GM21367 (cell line): Measurements from ENCODE around the gene SOBP.

Experiments used
- ATAC-seq: cut with Tn5 transposase; IDR thresholded peaks from one replicate; pipeline ENCODE4 v1.9.1; 2021; ENCODE audit not compliant: unreplicated experiment

SOBP gene

GRCh38 chr6:107582086-107582485 lies 92.2 kb downstream of the SOBP start:
- no peak for ATAC-seq

- ATAC-seq = no peak
Observed at GRCh38 chr6:107584726-107585125, 94.8 kb downstream of the SOBP start.

GRCh38 chr6:107585815-107586435 lies 96.0 kb downstream of the SOBP start:
- ATAC-seq = no peak

GRCh38 chr6:107587451-107587850 lies 97.5 kb downstream of the SOBP start:
- no peak for ATAC-seq

- ATAC-seq = no peak
Observed at GRCh38 chr6:107589199-107589598, 99.3 kb downstream of the SOBP start.

GRCh38 chr6:107589934-107590333 lies 100.0 kb downstream of the SOBP start:
- ATAC-seq = no peak

GRCh38 chr6:107590378-107590777 lies 100.5 kb downstream of the SOBP start:
- no peak for ATAC-seq

GRCh38 chr6:107591346-107591745 lies 101.4 kb downstream of the SOBP start:
- no peak for ATAC-seq

- no peak for ATAC-seq
Observed at GRCh38 chr6:107592806-107593205, 102.9 kb downstream of the SOBP start.

GRCh38 chr6:107594736-107595135 lies 104.8 kb downstream of the SOBP start:
- ATAC-seq = no peak

- ATAC-seq = no peak
Observed at GRCh38 chr6:107598091-107598490, 108.2 kb downstream of the SOBP start.

GRCh38 chr6:107599043-107599442 lies 109.1 kb downstream of the SOBP start:
- no peak for ATAC-seq

- no peak for ATAC-seq
Observed at GRCh38 chr6:107600121-107600520, 110.2 kb downstream of the SOBP start.

GRCh38 chr6:107600936-107601335 lies 111.0 kb downstream of the SOBP start:
- ATAC-seq = no peak

GRCh38 chr6:107601406-107601805 lies 111.5 kb downstream of the SOBP start:
- ATAC-seq = no peak

GRCh38 chr6:107602321-107603005 lies 112.5 kb downstream of the SOBP start:
- no peak for ATAC-seq

- no peak for ATAC-seq
Observed at GRCh38 chr6:107603006-107603370, 113.1 kb downstream of the SOBP start.

- no peak for ATAC-seq
Observed at GRCh38 chr6:107604549-107604948, 114.6 kb downstream of the SOBP start.

- no peak for ATAC-seq
Observed at GRCh38 chr6:107606407-107606806, 116.5 kb downstream of the SOBP start.

GRCh38 chr6:107607116-107607515 lies 117.2 kb downstream of the SOBP start:
- no peak for ATAC-seq

- no peak for ATAC-seq
Observed at GRCh38 chr6:107611094-107611810, 121.3 kb downstream of the SOBP start.

GRCh38 chr6:107612762-107613415 lies 123.0 kb downstream of the SOBP start:
- ATAC-seq = no peak
